NCI-H1930 (cell line): ENCODE results near the gene WDR7.
"Not testable (repeated sequence)": the region's sequence is repeated elsewhere in the genome, so short reads cannot be mapped to it uniquely, and the experiment has no call there.

Experiments
- DNase-seq, 2 experiments: peaks; one replicate each; lab custom pipeline; 2025; lab: John Stamatoyannopoulos, UW

The WDR7 gene

DNA sequence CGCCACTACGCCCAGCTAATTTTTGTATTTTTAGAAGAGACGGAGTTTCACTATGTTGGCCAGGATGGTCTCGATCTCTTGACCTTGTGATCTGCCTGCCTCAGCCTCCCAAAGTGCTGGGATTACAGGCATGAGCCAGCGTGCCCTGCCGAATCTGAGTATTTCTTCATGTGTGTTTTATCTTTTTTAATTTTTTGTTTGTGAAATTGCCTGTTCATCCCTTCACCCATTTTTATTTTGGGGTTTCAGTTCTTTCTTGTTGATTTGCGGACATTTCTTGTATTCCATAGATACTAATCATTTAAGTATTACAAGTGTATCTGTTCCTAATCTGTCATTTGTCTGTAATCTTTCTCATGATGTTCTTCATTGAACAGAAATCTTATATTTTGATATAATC is 3.1 kb downstream of the WDR7 start:
- not testable (repeated sequence) for DNase-seq

DNA sequence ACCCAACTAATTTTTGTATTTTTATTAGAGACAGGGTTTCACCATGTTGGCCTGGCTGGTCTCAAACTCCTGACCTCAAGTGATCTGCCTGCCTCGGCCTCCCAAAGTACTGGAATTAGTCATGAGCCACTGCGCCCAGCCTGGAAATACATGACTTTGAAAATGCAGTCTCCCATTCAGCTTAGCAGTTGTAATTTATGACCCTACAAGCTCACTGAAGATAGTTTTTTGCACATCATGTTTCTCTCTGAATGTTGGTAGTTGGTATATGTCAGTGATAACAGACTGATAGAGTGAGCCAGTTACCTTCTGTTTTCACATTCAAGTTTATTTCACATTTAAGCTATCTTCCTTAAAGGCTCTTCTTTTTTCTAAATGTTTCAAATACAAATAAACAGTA is 7.1 kb downstream of the WDR7 start:
- no peak for DNase-seq

DNA sequence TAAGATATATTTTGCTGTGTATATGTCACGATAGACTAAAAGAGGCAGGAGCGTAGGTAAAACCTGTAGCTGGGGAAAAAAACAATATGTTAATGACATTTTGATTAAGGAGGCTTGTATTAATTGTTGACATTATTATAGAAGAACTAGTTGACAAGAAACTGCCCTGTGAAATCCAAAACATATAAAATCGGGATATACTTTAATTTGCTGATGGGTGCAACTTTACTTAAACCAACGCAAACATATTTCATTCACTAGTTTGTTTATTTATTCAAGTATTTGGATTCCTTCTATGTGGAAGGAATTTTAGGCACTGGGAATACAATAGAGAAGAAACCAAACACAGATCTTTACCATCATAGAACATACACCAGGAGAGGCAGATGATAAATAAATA is 8.0 kb downstream of the WDR7 start:
- no peak for DNase-seq

DNA sequence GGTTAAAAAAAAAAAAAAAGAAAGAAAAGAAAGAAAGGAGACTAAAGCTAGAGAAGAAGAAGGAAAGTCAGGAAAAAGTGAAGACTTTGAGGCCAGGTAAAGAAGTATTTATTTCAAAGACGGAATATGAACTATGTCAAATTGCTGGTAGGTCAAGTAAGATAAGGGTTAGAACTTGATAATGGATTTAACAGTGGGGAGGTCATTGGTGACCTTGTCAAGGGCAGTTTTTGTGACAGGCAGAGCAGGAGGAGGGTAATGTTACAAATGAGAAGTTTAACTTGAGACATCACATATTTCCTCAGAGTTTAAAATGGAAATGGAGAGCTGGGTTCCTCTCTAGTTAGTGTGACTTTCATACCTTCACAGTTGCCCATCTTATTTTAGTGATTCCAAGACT is 9.5 kb downstream of the WDR7 start:
- no peak for DNase-seq

DNA sequence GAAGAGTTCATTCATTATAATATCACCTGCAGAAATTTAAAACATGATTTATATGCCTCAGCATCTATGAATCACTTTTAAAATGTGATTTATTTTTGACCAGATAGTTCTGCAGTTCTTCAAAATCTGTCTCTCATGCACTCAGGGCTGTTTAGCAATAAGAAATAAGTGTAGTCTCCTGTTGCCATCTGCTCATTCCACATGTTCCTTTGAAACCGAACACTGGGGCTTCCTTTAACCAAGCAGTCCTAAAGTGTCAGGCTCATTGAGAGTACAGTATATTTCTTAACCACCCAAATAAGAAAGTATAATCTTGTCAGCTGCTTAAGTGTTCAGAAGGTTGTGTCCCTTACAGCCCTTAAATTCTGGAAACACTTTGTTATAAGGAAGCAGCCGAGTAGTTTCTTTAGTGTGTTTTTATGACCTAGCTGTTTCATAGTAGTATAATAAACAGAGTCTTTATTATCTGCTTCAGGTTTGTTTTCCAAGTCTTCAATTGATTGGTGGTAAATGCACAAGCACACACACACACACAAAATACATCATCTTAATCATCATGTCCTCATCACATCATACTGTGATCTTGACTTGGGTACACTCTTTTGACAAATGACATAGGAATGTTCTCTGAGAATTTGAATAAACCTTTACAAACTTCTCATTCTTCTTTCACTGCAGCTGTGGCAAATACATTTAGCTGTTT is 10.4 kb downstream of the WDR7 start:
- DNase-seq = no peak

DNA sequence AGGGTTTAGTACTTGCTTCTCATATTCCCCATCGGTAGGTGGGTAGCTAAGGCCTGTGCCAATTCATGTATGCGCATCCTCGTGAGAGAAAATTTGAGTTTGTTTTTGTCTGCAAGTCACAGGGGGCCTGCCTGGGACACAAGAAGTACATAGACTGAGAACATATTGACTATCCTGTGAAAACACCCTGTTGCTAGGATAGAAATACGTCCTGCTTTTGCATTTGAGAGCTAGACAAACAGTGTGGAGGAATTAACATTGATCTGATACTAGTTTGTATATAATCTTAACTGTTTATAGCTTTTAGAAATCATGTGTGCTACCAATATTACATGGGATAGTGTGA is 10.9 kb downstream of the WDR7 start:
- peak; percentile 29 to 49 for DNase-seq

DNA sequence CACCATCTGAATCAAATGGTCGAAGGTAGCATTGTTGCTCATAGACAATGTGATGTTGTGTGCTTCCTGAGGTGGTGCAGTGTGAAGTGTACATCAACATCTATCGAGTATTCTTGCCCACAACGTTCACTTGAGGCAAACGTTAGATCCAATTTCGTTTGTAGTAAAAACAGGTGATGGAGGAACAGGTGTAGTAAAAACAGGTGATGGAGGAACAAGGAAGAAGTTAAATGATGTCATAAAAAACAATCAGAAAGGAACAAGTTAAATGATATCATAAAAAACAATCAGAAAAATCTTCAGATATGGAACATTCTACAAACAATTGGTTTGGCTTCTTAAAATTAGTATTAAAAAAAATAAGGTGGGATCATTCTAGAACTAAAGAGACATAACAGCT is 11.3 kb downstream of the WDR7 start:
- DNase-seq = no peak

DNA sequence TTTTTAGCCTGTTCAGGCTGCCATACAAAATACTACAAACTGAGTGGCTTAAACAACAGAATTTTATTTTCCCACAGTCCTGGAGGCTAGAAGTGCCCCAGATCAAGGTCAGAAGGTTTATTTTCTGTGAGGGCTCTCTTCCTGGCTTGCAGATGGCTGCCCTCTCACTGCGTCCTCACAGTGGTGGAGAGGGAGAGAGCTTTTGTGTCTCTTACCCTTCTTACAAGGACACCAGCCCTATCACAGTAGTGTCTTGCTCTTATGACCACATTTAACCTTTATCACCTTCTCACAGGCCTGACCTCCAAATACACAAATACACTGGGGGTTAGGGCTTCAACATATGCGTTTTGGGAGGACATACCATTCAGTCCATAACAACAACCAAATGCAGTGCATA is 11.7 kb downstream of the WDR7 start:
- no peak for DNase-seq

DNA sequence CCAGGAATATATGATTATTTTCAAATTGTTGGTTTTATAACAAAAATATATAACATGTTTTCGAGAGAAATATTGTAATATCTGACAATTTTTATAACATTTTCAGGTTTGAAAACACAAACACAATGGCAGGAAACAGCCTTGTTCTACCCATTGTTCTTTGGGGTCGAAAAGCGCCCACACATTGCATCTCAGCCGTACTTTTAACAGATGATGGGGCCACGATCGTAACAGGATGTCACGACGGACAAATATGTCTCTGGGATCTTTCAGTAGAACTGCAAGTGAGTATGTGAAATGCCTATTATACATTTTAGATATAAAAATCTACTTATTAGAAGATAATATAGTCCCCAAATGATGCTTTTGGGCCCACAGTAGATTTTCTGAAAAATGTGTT is 21.2 kb downstream of the WDR7 start:
- no peak for DNase-seq

DNA sequence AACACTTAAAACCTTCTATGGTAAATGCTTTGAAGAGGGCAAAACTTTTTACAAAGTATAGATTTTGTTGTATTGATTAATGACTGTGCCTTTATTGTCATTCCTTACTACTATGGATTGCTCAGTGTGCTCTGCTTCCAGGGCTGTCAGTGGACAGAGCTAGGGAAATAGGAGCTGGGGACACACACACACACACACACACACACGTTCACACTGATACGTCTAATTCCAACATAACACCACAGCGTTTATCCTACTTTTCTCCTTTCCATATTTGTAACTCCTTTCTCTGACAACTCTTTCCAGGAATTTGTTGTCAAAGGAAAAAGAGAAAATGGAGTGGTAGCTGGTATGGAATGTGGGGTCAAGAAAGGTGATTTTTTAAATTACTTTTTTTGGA is 21.8 kb downstream of the WDR7 start:
- DNase-seq = no peak

DNA sequence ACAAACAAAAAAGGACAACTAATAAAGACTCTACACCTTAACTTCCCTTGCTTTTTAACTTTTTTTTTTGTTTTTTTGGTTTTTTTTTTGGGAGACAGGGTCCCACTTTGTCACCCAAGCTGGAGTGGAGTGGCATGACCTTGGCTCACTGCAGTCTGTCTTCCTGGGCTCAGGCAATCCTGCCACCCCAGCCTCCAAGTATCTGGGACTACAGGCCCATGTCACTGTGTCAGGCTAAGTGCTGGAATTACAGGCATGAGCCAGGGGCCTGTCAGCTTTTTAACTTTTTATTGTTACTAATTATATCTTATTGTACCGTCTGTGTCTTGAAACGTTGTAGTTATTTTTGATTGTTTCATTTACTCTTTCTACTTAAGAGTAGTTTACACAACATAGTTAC is 25.5 kb downstream of the WDR7 start:
- no peak for DNase-seq

DNA sequence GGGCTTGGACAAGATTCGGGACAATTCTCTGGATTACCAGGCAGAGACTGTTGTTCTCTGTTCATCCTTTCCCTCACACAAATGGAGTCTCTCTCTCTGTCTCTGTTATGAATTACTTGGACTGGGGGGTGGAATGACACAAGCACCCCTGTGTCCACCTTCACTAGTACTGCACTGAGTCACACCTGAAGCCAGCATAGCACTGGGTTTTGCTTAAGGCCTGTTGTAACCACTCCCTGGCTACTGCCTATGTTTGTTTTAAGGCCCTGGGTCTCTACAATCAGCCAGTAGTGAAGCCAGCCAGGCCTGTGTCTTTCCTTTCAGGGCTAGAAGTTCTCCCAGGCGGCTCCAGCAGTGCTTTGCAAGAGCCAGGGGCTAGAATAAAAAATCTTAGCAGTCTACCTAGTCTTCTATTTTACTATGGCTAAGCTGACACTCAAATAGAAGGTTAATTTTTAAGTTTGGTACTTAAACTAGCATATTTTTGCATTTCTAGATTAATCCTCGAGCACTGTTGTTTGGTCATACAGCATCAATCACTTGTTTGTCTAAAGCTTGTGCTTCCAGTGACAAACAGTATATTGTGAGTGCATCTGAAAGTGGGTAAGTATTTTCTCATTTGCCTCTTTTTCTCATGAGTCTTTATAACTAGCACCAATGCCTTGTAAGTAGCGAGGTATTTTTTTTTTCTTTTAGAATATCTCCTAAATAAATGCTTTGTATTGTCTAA is 27.8 kb downstream of the WDR7 start:
- no peak for DNase-seq

DNA sequence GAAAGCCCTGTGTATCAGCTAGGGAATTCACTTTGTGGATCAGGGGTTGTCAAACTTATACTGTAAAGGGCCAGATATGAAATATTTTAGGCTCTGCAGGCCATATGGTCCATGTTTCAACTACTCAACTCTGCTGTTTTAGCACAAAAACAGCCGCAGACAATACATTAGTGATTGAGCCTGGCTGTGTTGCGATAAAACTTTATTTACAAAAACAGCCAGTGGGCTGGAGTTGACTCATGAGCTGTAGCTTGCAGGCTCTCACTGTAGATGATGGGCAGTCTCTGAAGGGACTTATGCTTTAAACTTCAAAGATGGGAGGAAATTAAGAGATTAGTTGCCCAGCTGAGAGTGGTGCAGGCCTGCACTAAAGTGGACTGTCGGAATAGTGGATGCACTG is 33.1 kb downstream of the WDR7 start:
- DNase-seq = no peak

DNA sequence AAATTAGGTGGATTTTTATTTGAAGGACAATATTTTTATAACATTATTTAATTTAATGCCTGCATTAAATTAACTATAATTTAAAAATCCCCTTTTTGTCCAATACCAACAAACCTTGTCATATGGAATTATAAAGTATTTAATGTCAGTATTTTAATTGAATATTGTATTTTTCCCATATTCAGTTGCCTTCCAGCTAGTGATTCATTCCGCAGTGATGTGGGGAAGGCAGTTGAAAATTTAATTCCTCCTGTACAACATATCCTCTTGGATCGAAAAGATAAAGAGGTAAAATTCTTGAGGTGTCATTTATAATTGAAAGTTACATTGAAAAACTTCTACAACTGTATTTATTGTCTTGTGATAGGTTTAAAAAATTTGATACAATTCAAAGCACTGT is 40.4 kb downstream of the WDR7 start:
- no peak for DNase-seq

DNA sequence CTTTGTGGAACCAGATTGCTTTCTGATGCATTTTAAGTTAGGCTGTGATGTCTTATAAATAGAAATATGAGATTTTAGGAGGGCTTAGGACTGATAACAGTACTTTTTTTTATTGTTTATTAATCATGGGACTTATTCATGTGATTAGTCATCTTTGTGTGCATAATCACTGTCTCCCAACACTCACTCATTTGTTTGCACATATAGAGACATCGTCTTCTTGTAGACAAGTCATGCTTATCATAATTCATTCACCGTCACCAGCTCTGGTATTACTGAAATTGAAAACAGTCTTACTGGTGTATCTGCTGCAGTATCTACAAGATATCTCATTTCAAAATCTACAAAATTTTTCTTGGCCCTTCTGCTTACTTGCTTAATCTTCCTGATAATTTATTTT is 45.8 kb downstream of the WDR7 start:
- DNase-seq = no peak

DNA sequence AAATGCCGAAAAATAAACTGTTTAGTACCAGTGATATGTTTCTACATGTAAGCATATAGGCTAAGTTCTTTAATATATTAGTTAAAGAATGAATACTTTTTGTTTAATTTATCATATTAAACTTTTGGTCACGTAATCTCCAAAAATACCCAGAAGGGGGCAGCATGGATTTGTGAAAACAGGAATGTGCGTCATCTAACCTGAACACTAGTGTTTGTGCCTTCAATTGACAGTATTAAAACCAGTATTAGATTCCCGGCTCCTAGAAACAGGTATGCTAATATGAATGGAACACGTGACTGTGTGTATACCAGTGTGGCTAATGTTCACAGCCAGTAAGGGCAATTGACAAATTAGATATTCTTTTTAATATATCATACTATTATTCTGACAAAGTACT is 51.8 kb downstream of the WDR7 start:
- peak in 1 of 2 experiments; percentile 25 for DNase-seq

DNA sequence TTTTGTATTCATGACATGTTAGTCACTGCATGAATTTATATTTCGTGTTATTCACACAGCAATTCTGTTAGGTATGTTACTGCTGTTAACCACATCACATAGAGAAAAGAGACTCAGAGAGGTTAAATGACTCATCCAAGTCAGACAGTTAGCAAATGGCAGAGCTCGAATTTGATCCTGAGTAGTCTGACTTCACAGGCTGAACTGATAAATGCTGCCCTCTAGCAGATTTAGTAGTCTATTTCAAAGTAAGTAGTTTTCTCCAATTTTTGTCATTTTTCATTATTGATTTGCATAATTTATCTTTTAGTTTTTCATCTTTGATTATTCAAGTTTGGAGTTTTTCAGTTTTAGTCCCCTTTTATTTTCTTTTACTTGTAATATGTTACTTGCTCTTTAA is 58.3 kb downstream of the WDR7 start:
- no peak for DNase-seq

DNA sequence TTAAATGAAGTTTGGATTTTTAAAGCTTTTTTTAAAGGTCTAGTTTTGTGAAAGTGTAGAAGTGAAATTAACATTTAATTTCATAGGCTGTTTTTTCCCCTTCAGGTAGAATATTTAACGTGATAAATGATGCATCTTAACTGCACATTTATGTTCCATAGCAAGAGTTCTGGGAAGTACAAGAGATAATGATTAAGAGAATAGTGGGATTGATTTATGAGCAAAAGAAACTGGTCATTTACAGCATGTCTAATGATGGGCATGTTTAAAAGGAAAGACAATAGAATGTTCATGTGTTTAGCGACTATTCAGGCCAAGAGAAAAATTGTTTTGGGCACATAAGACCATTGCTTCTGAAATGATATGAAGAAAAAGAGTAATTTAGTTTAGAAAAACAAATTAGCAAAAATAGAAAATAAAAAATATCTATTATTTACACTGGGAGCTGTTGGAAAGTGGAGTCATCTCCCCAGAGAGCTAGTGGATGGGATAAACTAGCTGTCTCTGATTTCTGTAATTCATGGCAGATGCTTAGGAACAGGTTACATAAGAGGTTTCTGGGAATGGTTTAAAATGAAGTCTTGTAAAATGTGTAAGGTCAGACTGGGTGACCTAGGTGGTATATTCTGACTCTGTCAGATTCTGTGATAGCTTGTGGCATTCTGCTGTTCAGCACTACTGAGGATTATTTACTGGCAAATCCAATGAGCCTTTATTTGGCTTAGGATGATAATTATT is 60.7 kb downstream of the WDR7 start:
- peak in 1 of 2 experiments; percentile 70 for DNase-seq

DNA sequence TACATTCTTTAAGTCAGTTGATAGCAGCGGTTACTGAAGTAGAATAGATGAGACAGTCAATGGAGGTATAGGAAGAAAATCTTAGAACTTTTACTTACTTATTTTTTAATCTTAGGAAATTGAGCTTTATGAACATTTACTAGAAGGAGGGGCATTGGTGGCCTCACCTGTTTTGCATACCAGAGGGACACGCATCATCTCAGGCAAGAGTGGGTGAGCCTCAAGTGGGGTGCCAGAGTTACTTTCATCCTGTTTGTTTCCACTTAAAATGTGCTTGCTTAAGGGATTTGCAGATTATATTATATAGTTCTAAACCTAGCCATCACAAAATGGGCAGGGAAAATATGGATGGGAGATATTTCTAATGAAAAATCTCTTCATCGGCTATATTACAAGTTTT is 61.6 kb downstream of the WDR7 start:
- DNase-seq = no peak

DNA sequence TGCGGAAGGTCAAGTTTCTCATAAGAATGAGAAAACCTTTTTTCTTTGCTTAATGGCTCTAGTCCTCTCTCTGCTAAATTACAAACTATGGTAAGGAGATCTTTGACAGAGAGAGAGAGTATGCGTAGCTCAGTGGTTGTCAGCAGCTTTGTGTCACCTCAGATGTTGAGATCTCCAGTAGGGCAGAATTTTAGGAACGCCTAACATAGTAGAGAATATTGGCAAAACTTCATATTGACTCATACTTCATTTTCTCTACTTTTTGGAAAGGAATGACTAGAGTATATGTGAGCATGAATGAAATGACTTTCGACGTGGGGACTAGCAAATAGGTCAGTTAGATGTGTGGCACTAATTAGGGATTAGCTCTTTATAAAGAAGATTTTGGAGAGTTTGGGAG is 64.0 kb downstream of the WDR7 start:
- no peak for DNase-seq

DNA sequence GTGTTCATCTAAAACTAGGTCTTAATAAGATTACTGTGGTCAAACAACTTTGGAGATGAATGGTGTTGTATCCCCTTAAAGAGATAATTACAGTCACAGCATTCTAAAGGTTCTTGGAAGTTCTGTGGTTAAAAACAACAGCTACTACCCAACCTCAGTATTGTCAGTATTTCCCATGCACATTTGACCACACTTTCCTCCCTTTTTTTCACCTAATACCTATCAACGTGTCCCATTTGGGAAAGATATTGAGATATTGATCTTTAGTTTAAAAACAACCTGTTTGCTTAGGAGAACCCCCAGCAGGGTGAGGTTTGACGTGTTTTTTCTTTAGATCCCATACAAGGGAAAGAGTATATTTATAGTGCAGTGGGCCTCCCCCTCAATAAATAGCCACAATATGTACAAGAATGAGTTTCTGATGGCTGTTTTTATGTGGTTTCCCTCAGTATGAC is 65.6 kb downstream of the WDR7 start:
- DNase-seq = no peak

DNA sequence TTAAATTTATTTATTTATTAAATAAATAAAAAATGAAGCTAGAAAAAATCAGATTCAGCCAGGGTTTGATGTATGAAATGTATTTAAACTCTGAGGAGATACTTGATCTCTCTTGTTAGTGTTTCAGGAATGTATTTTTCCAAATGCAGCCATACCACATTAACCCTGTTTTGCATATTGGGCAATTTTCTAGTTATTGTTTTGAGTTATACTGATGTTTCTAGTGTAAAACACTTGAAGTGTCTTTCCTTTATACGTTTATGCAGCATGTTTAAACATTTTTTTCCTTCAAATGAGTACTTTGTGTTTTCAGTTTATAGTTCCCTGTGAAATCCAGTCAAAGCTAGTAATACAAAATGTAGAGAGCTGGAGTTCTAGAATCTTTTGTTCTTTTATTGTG is 69.9 kb downstream of the WDR7 start:
- no peak for DNase-seq

DNA sequence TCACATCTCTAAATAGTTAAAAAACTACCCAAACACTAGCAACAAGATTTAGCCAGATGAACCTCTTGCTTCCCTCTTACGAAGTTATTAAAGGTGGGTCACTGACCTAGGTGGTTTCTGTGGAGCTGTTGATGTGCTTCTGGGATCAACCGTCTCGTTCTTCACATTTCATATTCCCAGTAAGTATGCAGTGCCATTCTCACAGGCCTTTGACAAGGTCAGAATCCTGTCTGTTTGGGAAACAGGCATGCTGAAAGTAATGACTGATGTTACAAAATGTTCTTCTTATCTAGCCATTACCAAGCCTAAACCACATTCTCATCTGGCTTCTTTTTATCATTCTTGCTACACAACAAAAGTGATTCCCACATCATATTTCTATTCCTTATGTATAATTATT is 70.3 kb downstream of the WDR7 start:
- DNase-seq = no peak
